ENCODE results near the gene TTYH3.

The TTYH3 gene

GRCh38 chr7:2610898-2611297 is 20.9 kb upstream of the TTYH3 start:
- Histone ChIP-seq H3K27me3 (ENCODE audit: control insufficient read depth, insufficient read depth, low read length) (no peaks in the 10 kb centered on the region), H3K27ac (ENCODE audit: low read depth, low read length) (peak overlapping the region; percentile 7), H3K9ac (ENCODE audit: low read depth, low read length) (no peak overlapping the region), H3K36me3 (ENCODE audit: control insufficient read depth, insufficient read depth, low read length) (no peaks in the 10 kb centered on the region), H3K4me3 (ENCODE audit: low read depth, low read length) (no peak overlapping the region), H3K9me3 (ENCODE audit: control insufficient read depth, insufficient read depth, low read length) (no peaks in the 10 kb centered on the region), H3K4me1 (ENCODE audit: control insufficient read depth, insufficient read depth, low read length) (peaks cover 12% of the 10 kb centered on the region; the same call in 1 of the 2 replicates)

DNA sequence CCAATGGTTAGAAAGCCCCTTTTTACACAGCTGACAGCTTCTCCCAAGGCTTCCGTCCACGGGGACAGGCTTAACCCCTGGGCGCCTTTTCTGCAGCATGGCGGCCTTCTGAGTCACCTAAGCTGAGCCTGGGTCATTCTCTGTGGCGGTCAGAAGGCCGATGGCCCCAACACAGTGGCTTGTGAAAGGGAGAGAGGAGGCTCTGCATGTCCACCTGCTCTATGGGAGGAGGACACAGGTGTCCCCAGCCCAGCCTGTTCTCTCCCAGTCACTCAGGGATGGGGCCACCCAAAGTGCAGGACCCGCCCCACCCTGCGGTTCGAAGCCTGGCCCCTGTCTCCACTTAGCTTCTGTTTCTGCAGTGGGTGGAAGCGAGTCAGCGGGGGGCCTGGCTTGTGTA is 20.4 kb upstream of the TTYH3 start:
- Histone ChIP-seq H3K9me3 (ENCODE audit: control insufficient read depth, insufficient read depth, low read length) (no peaks in the 10 kb centered on the region), H3K27me3 (ENCODE audit: control insufficient read depth, insufficient read depth, low read length) (no peaks in the 10 kb centered on the region), H3K36me3 (ENCODE audit: control insufficient read depth, insufficient read depth, low read length) (no peaks in the 10 kb centered on the region), H3K27ac (ENCODE audit: low read depth, low read length) (no peak overlapping the region), H3K4me3 (ENCODE audit: low read depth, low read length) (no peak overlapping the region), H3K4me1 (ENCODE audit: control insufficient read depth, insufficient read depth, low read length) (peaks cover 12% of the 10 kb centered on the region; the same call in 1 of the 2 replicates), H3K9ac (ENCODE audit: low read depth, low read length) (no peak overlapping the region)

DNA sequence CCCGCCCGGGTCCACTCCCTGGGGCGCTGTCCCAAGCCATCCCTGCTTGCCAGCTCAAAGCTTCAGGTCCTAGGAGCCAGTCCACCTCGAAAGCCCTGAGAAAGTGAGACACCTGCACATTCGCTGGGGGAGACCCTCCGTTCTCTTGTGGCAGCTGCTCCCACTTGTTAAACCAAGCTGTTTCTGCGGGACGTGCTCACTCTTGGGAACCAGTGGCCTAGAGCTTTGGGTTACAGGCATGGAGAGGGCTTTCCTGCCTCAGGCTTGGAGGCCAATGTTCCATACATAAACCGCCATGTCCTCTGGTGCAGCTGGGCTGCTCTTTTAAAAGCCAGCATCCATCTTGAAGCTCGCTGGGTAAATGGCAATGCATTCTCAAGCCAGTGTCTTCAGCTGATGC is 19.9 kb upstream of the TTYH3 start:
- no peaks in the 10 kb centered on the region for H3K36me3 ChIP-seq (ENCODE audit: control insufficient read depth, insufficient read depth, low read length)
- H3K27ac ChIP-seq (ENCODE audit: low read depth, low read length): no peak overlapping the region
- no peaks in the 10 kb centered on the region for H3K9me3 ChIP-seq (ENCODE audit: control insufficient read depth, insufficient read depth, low read length)
- H3K9ac ChIP-seq (ENCODE audit: low read depth, low read length): no peak overlapping the region
- H3K27me3 ChIP-seq (ENCODE audit: control insufficient read depth, insufficient read depth, low read length): no peaks in the 10 kb centered on the region
- peaks cover 14% of the 10 kb centered on the region; the same call in 1 of the 2 replicates for H3K4me1 ChIP-seq (ENCODE audit: control insufficient read depth, insufficient read depth, low read length)
- no peak overlapping the region for H3K4me3 ChIP-seq (ENCODE audit: low read depth, low read length)

DNA sequence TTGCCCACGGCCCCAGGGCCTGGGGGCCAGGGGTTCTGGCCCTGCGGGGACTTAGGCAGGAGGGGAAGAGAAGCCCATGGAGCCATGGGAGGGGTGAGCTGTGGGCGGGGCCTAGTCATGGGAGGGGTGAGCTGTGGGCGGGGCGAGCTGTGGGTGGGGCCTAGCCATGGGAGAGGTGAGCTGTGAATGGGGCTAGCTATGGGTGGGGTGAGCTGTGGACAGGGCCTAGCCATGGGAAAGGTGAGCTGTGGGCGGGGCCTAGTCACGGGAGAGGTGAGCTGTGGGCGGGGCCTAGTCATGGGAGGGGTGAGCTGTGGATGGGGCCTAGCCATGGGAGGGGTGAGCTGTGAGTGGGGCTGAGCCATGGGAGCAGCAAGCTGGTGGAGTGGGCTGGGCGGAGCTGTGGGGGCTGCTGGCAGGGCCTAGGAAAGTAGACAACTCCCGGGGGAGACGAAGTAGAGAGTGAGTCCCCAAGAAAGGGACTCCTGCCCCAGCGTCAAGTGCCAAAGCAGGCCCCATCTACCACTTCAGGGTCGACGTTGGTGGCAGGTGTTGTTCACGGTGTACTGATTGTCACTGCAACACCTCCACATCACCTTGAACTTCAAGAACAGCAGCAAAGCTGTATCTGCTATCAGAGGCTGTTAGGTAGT is 19.2 kb upstream of the TTYH3 start:
- H3K4me1 ChIP-seq (ENCODE audit: control insufficient read depth, insufficient read depth, low read length): peaks cover 15% of the 10 kb centered on the region
- no peak overlapping the region for H3K4me3 ChIP-seq (ENCODE audit: low read depth, low read length)
- no peaks in the 10 kb centered on the region for H3K27me3 ChIP-seq (ENCODE audit: control insufficient read depth, insufficient read depth, low read length)
- no peaks in the 10 kb centered on the region for H3K9me3 ChIP-seq (ENCODE audit: control insufficient read depth, insufficient read depth, low read length)
- no peak overlapping the region for H3K27ac ChIP-seq (ENCODE audit: low read depth, low read length)
- H3K36me3 ChIP-seq (ENCODE audit: control insufficient read depth, insufficient read depth, low read length): no peaks in the 10 kb centered on the region
- no peak overlapping the region for H3K9ac ChIP-seq (ENCODE audit: low read depth, low read length)

DNA sequence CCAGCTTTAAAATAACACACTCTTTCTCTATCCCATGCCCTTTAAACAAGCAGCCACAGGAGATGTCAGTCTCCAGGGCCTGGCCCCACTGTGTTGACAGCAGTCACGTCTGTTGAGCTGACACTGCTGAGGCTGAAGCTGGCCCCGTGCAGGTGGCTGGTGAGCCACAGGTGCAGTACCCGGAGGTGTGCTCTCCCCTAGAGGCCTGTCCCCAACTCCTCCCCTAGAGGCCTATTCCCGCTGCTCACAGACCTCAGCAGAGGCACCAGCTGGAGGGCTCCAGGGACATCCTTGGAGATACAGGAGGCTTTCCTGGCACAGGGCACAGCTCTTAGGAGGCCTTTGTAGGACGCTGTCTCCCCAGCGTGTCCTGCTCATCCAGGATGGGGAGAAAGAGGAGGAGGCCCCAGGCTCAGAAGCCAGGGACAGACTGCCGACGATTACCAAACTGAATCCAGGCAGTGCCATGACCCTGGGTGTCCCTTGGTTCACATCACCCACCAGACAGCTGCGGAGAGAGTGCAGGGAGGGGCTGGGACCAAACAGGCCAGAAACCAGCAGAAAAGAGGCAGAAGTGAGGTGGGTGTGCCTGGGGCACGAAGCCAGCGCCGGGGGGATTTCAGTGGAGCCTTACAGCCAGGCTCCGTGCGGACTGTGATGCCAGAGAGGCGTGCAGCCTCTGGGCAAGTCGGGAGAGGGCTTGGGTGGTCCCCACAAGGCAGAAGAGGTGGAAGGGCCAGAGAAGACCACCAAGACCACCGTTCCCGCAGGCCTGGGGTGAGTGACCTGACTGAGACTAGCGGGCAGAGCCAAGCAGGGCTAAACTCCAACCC is 18.5 kb upstream of the TTYH3 start:
- H3K9me3 ChIP-seq (ENCODE audit: control insufficient read depth, insufficient read depth, low read length): no peaks in the 10 kb centered on the region
- H3K27ac ChIP-seq (ENCODE audit: low read depth, low read length): no peak overlapping the region

DNA sequence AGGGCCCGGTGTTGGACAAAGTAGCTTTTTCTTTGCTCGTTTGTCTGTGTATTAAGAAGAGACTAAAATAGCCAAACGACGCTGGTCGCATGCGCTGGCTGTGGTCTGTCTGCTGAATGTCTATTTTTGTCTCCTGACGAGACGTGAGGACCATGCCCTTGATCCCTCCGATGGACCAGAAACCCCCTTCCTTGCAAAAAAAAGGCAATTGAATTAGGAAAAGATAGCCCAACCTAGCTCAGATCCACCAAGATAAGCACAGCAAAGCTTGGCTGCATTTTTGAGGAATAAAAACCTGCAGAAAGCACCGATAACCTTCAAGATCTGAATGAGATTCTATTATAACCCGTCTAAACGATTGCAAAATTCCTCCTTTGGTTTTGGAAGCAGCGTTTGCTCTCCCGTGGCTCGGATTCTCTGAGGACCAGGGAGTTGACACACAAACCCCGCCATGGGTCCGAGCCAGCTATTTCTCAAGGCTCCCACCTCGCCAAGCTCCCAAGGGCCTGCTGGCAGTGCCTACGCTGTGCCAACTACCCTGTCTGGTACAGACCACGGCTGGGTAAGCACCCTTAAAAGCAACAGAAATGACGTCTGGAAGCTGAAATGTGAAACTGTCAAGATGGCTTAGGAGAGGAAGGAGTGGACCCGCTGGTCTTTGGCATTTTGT is 17.7 kb upstream of the TTYH3 start:
- no peaks in the 10 kb centered on the region for H3K36me3 ChIP-seq (ENCODE audit: control insufficient read depth, insufficient read depth, low read length)
- H3K9ac ChIP-seq (ENCODE audit: low read depth, low read length): no peak overlapping the region
- no peaks in the 10 kb centered on the region for H3K27me3 ChIP-seq (ENCODE audit: control insufficient read depth, insufficient read depth, low read length)
- peaks cover 12% of the 10 kb centered on the region for H3K4me1 ChIP-seq (ENCODE audit: control insufficient read depth, insufficient read depth, low read length)
- no peak overlapping the region for H3K27ac ChIP-seq (ENCODE audit: low read depth, low read length)
- H3K9me3 ChIP-seq (ENCODE audit: control insufficient read depth, insufficient read depth, low read length): no peaks in the 10 kb centered on the region
- H3K4me3 ChIP-seq (ENCODE audit: low read depth, low read length): no peak overlapping the region

More for the DNA sequence above, 18.5 kb upstream of the TTYH3 start:
- H3K36me3 ChIP-seq (ENCODE audit: control insufficient read depth, insufficient read depth, low read length): no peaks in the 10 kb centered on the region
- H3K4me3 ChIP-seq (ENCODE audit: low read depth, low read length): no peak overlapping the region
- H3K4me1 ChIP-seq (ENCODE audit: control insufficient read depth, insufficient read depth, low read length): peaks cover 12% of the 10 kb centered on the region
- no peaks in the 10 kb centered on the region for H3K27me3 ChIP-seq (ENCODE audit: control insufficient read depth, insufficient read depth, low read length)
- H3K9ac ChIP-seq (ENCODE audit: low read depth, low read length): no peak overlapping the region

- no peaks in the 10 kb centered on the region for H3K36me3 ChIP-seq (ENCODE audit: control insufficient read depth, insufficient read depth, low read length)
- no peak overlapping the region for H3K9ac ChIP-seq (ENCODE audit: low read depth, low read length)
- no peak overlapping the region for H3K27ac ChIP-seq (ENCODE audit: low read depth, low read length)
- no peaks in the 10 kb centered on the region for H3K9me3 ChIP-seq (ENCODE audit: control insufficient read depth, insufficient read depth, low read length)
- peaks cover 12% of the 10 kb centered on the region for H3K4me1 ChIP-seq (ENCODE audit: control insufficient read depth, insufficient read depth, low read length)
- no peak overlapping the region for H3K4me3 ChIP-seq (ENCODE audit: low read depth, low read length)
- H3K27me3 ChIP-seq (ENCODE audit: control insufficient read depth, insufficient read depth, low read length): no peaks in the 10 kb centered on the region
Observed at GRCh38 chr7:2614631-2615330, 17.0 kb upstream of the TTYH3 start.

GRCh38 chr7:2616387-2617324 is 15.1 kb upstream of the TTYH3 start:
- Histone ChIP-seq H3K27ac (ENCODE audit: low read depth, low read length) (no peak overlapping the region), H3K4me1 (ENCODE audit: control insufficient read depth, insufficient read depth, low read length) (peaks cover 16% of the 10 kb centered on the region), H3K27me3 (ENCODE audit: control insufficient read depth, insufficient read depth, low read length) (no peaks in the 10 kb centered on the region), H3K36me3 (ENCODE audit: control insufficient read depth, insufficient read depth, low read length) (no peaks in the 10 kb centered on the region), H3K9me3 (ENCODE audit: control insufficient read depth, insufficient read depth, low read length) (no peaks in the 10 kb centered on the region), H3K4me3 (ENCODE audit: low read depth, low read length) (no peak overlapping the region), H3K9ac (ENCODE audit: low read depth, low read length) (no peak overlapping the region)

DNA sequence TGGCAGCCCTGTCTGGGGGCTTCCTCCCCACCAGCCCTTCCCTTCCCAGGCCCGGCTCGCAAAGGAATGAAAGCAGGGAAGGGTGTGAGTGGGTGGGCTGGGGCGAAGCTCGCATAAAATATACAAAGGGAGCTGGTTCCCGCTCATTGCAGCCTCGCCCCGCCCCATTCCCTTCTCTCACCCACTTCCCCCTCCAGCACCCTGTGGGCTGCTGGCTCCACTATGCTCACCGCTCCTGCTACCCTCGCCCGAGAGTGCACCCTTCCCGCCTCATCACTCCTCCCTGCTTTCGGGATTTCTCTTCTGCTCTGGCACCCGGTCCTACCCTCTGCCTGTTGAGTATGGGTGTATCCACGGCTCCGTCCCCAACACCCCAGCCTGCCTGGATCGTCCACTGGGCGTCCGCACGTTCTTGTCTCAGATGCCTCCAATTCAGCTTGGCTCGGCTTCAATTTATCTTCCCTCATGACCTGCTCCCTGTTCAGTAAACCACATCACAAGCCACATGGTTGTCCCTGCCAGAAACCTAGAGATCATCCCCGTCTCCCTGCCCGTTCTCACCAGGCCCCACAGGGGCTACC is 14.4 kb upstream of the TTYH3 start:
- Histone ChIP-seq H3K4me1 (ENCODE audit: control insufficient read depth, insufficient read depth, low read length) (peaks cover 19% of the 10 kb centered on the region), H3K4me3 (ENCODE audit: low read depth, low read length) (no peak overlapping the region), H3K27ac (ENCODE audit: low read depth, low read length) (no peak overlapping the region), H3K36me3 (ENCODE audit: control insufficient read depth, insufficient read depth, low read length) (no peaks in the 10 kb centered on the region), H3K9ac (ENCODE audit: low read depth, low read length) (no peak overlapping the region), H3K9me3 (ENCODE audit: control insufficient read depth, insufficient read depth, low read length) (no peaks in the 10 kb centered on the region), H3K27me3 (ENCODE audit: control insufficient read depth, insufficient read depth, low read length) (no peaks in the 10 kb centered on the region)

- no peak overlapping the region for H3K4me3 ChIP-seq (ENCODE audit: low read depth, low read length)
- no peaks in the 10 kb centered on the region for H3K27me3 ChIP-seq (ENCODE audit: control insufficient read depth, insufficient read depth, low read length)
- no peaks in the 10 kb centered on the region for H3K36me3 ChIP-seq (ENCODE audit: control insufficient read depth, insufficient read depth, low read length)
- peaks cover 19% of the 10 kb centered on the region for H3K4me1 ChIP-seq (ENCODE audit: control insufficient read depth, insufficient read depth, low read length)
- H3K27ac ChIP-seq (ENCODE audit: low read depth, low read length): no peak overlapping the region
- no peak overlapping the region for H3K9ac ChIP-seq (ENCODE audit: low read depth, low read length)
- H3K9me3 ChIP-seq (ENCODE audit: control insufficient read depth, insufficient read depth, low read length): no peaks in the 10 kb centered on the region
Observed at GRCh38 chr7:2619116-2619515, 12.7 kb upstream of the TTYH3 start.

All from HUES48 (cell line).